HepG2 (cell line): Measurements from ENCODE around the gene GAN. TPM values are rescaled to one million over a fixed set of nuclear protein-coding genes. Genes with fewer than 3 reads are reported as not detected.

Source experiments
- ATAC-seq: fragments of 200-7000 bp; cut with Tn5 transposase; 3 replicates; pipeline ENCODE4 v1.9.1; 2020; ENCODE audit warnings: mild to moderate bottlenecking, moderate library complexity
- BruUV-seq: library from RNA; stranded (reverse); fragments of 400-500 nt; replicated peaks from 2 replicates; lab custom pipeline; 2021; lab: Mats Ljungman, UMichigan
- CTCF ChIA-PET: fragments of 300-600 bp; formaldehyde crosslinking; extraction: SDS; loops from one replicate; lab custom pipeline; 2021; ENCODE audit warnings: low total read pairs, inconsistent platforms, low intra/inter-chr PET ratio; lab: Yijun Ruan, JAX
- POLR2A ChIA-PET: fragments of 350-600 bp; sonication (Branson Sonifier 250); formaldehyde crosslinking; loops from one replicate; lab custom pipeline; 2020; ENCODE audit warnings: antibody characterized with exemption, inconsistent platforms; lab: Yijun Ruan, JAX
- DNase-seq: peaks from one replicate; pipeline ENCODE4 v3.0.0-alpha.2; 2015; ENCODE audit warnings: low spot score
- FAIRE-seq: peaks from 3 replicates; lab custom pipeline; 2011; peaks lifted over from hg19 to GRCh38; lab: Jason Lieb, UNC
- H2AFZ ChIP-seq: one replicate; pipeline ENCODE4 v1.6.1; 2011; ENCODE audit warnings: low read length, inconsistent platforms
- H3K27ac ChIP-seq: fragments of 300-600 bp; 3 replicates; pipeline ENCODE4 v1.8.0; 2011; ENCODE audit warnings: mixed run types, mild to moderate bottlenecking, mixed read lengths, low read length, inconsistent platforms; ENCODE audit not compliant: insufficient read depth; ENCODE audit errors: extremely low read length
- H3K27me3 ChIP-seq, 2 experiments: fragments of 200-600 bp in 1 of 2; 2 replicates in 1 of 2; 3 replicates in 1 of 2; pipeline versions ENCODE4 v1.6.0 to v1.8.0; 2011; ENCODE audit warnings: low read length in 2 of 2, mild to moderate bottlenecking in 2 of 2, moderate library complexity in 2 of 2, inconsistent platforms in 1 of 2; ENCODE audit not compliant: insufficient read depth in 2 of 2, control insufficient read depth in 1 of 2
- H3K36me3 ChIP-seq, 2 experiments: fragments of 200-600 bp in 1 of 2; replicated peaks in 1 of 2; 2 replicates in 1 of 2; 3 replicates in 1 of 2; pipeline versions ENCODE4 v1.5.1 to v1.8.0; 2011; ENCODE audit warnings: low read length in 2 of 2, inconsistent platforms in 1 of 2; ENCODE audit not compliant: insufficient read depth in 2 of 2, control insufficient read depth in 1 of 2
- H3K4me1 ChIP-seq: 2 replicates; pipeline ENCODE4 v1.5.1; 2012; ENCODE audit warnings: low read length, inconsistent platforms; ENCODE audit not compliant: insufficient read depth
- H3K4me2 ChIP-seq: 2 replicates; pipeline ENCODE4 v1.6.0; 2011; ENCODE audit warnings: low read depth, low read length, inconsistent platforms
- H3K4me3 ChIP-seq, 3 experiments: fragments of 200-600 bp in 1 of 3; sonication (generic), shearing (Covaris generic) in 1 of 3; replicated peaks in 1 of 3; 2 replicates each; pipeline ENCODE4 v1.5.1; 2011 to 2016; ENCODE audit warnings: low read length in 3 of 3, inconsistent platforms in 2 of 3, low read depth in 2 of 3, mild to moderate bottlenecking in 2 of 3, control low read depth in 1 of 3, mixed read lengths in 1 of 3; ENCODE audit not compliant: insufficient read depth in 1 of 3
- H3K79me2 ChIP-seq: one replicate; pipeline ENCODE4 v1.6.1; 2011; ENCODE audit warnings: low read length, inconsistent platforms; ENCODE audit not compliant: insufficient read depth
- H3K9ac ChIP-seq: 2 replicates; pipeline ENCODE4 v1.6.0; 2011; ENCODE audit warnings: mild to moderate bottlenecking, low read depth, low read length, inconsistent platforms; ENCODE audit not compliant: insufficient read depth
- H3K9me3 ChIP-seq: 2 replicates; pipeline ENCODE4 v1.5.1; 2012; ENCODE audit warnings: mild to moderate bottlenecking, low read length
- H4K20me1 ChIP-seq: 2 replicates; pipeline ENCODE4 v1.6.0; 2011; ENCODE audit warnings: inconsistent platforms, mild to moderate bottlenecking, low read length, moderate library complexity; ENCODE audit not compliant: insufficient read depth
- ATF2 ChIP-seq: sonication (generic); formaldehyde crosslinking; IDR thresholded peaks from 2 replicates; pipeline ENCODE4 v1.4.0; 2020; ENCODE audit warnings: missing genetic modification reagents
- CCDC6 ChIP-seq: sonication (generic); formaldehyde crosslinking; IDR thresholded peaks from 2 replicates; pipeline ENCODE4 v1.8.1; 2022; ENCODE audit warnings: mild to moderate bottlenecking, missing genetic modification reagents, moderate library complexity
- MTA1 ChIP-seq: sonication (generic); formaldehyde crosslinking; IDR thresholded peaks from 2 replicates; pipeline ENCODE4 v1.4.0; 2020; ENCODE audit warnings: missing genetic modification reagents, mild to moderate bottlenecking, borderline replicate concordance
- NKX3-1 ChIP-seq: sonication (generic); formaldehyde crosslinking; IDR thresholded peaks from 2 replicates; pipeline ENCODE4 v1.5.0; 2020; ENCODE audit warnings: missing genetic modification reagents
- ZNF18 ChIP-seq: sonication (generic); formaldehyde crosslinking; IDR thresholded peaks from 2 replicates; pipeline ENCODE4 v1.8.0; 2022; ENCODE audit warnings: mild to moderate bottlenecking, missing genetic modification reagents; ENCODE audit not compliant: insufficient replicate concordance
- ZNF678 ChIP-seq: sonication (generic); formaldehyde crosslinking; IDR thresholded peaks from 2 replicates; pipeline ENCODE4 v1.4.0; 2020; ENCODE audit warnings: mild to moderate bottlenecking, missing genetic modification reagents
- WGBS: methylation state at CpG from one replicate; pipeline ENCODE4 v1.1.6; 2017; ENCODE audit warnings: low lambda C conversion rate; 5-methylcytosine and 5-hydroxymethylcytosine counted together
- in situ Hi-C: cut with HindIII; loops from 2 replicates; pipeline ENCODE4 v1.10.0; 2017; ENCODE audit warnings: low pct_unique_long_range_greater_than_20kb; ENCODE audit not compliant: extremely low pct_ligation_motif_present
- intact Hi-C: fragments of 100-400 bp; cut with micrococcal nuclease; formaldehyde crosslinking; loops from one replicate; pipeline ENCODE4 v1.10.0; 2022; ENCODE audit not compliant: unreplicated experiment
- polyA plus RNA-seq, 8 experiments: library from polyadenylated mRNA; depleted of rRNA in 3 of 8; stranded (reverse) in 7 of 8; unstranded in 1 of 8; fragments of >200 nt; fragmentation: Illumina TruSeq in 4 of 8; extraction: Trizol in 4 of 8; gene quantifications; 2 replicates each; pipeline versions ENCODE4 v1.2.1 to v1.2.3, GENCODE V29; 2011 to 2016; ENCODE audit warnings: low read depth in 4 of 8, missing spikeins in 1 of 8, mixed read lengths in 1 of 8; ENCODE audit not compliant: insufficient read depth in 1 of 8
- total RNA-seq, 5 experiments: library from RNA; depleted of rRNA; stranded (reverse); fragments of >200 nt; fragmentation: Illumina TruSeq; extraction: Trizol; gene quantifications; 2 replicates each; pipeline ENCODE4 v1.2.3, GENCODE V29; 2016; ENCODE audit warnings: low read depth in 1 of 5

Gene GAN
- total and polyA plus RNA-seq, 2 of the 13 experiments (the other 11 are each of a cell fraction or from before 2014, with no cell fraction given): 4.3 to 11.0 TPM

- ChIA-PET CTCF (no interaction called here), POLR2A (no interaction called here)
- H3K4me1 ChIP-seq: peaks cover 7% of the 10 kb centered on the region; the same call in 1 of the 2 replicates
- no peaks in the 10 kb centered on the region for H4K20me1 ChIP-seq
- H3K9ac ChIP-seq: no peak overlapping the region
- WGBS: 6% methylated on average over 9 of the region's 10 CpGs
- DNase-seq: no peak
- intact Hi-C loops: no loop called here
- H3K79me2 ChIP-seq: no peaks in the 10 kb centered on the region
- H2AFZ ChIP-seq: no peak overlapping the region
- no peak for TF ChIP-seq CCDC6 (CRISPR knock-in tag)
- TF ChIP-seq ZNF678 (CRISPR knock-in tag): no peak
- TF ChIP-seq ATF2 (CRISPR knock-in tag): no peak
- no peak for TF ChIP-seq NKX3-1 (CRISPR knock-in tag)
- no peak for TF ChIP-seq ZNF18 (CRISPR knock-in tag)
- TF ChIP-seq MTA1 (CRISPR knock-in tag): no peak
- TF ChIP-seq, all 625 proteins: peak for 0
- Histone ChIP-seq H3K27me3 (peaks cover under 1 to 38% of the 10 kb centered on the region in 2 experiments; a peak in 3 of 5 replicates), H3K9me3 (no peaks in the 10 kb centered on the region), H3K4me3 (no peak overlapping the region), H3K4me2 (no peak overlapping the region), H3K27ac (no peak overlapping the region), H3K36me3 (no peaks in the 10 kb centered on the region)
- in situ Hi-C loops: no loop called here
- no peak for FAIRE-seq
- ATAC-seq: no peak
- BruUV-seq: no TSS peak
Measured at GRCh38 chr16:81273223-81273950, 41.4 kb upstream of the GAN start.
